ENCODE measurements around the gene MMS19.

GRCh38 chr10:97525086-97525485 is 26.9 kb upstream of the MMS19 start:
- no peak for TF ChIP-seq POLR2A (IDR thresholded peaks at IDR 0.05)
- TF ChIP-seq, protein P1, sequence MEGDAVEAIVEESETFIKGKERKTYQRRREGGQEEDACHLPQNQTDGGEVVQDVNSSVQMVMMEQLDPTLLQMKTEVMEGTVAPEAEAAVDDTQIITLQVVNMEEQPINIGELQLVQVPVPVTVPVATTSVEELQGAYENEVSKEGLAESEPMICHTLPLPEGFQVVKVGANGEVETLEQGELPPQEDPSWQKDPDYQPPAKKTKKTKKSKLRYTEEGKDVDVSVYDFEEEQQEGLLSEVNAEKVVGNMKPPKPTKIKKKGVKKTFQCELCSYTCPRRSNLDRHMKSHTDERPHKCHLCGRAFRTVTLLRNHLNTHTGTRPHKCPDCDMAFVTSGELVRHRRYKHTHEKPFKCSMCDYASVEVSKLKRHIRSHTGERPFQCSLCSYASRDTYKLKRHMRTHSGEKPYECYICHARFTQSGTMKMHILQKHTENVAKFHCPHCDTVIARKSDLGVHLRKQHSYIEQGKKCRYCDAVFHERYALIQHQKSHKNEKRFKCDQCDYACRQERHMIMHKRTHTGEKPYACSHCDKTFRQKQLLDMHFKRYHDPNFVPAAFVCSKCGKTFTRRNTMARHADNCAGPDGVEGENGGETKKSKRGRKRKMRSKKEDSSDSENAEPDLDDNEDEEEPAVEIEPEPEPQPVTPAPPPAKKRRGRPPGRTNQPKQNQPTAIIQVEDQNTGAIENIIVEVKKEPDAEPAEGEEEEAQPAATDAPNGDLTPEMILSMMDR (IDR thresholded peaks at IDR 0.05 in 4 of 5, conservative IDR thresholded peaks at IDR 0.05 in 1 of 5), result no peak
